Trophoblast cell (in vitro differentiated cells and primary cell): ENCODE data around the gene VAV1.

ENCODE experiments used
- DNase-seq, 2 donors: peaks; one replicate each; pipeline ENCODE4 v3.0.0-alpha.2; 2016
- H2AFZ ChIP-seq: 2 replicates; pipeline ENCODE4 v1.6.1; 2013; ENCODE audit warnings: low read length, moderate library complexity, mild to moderate bottlenecking; ENCODE audit not compliant: insufficient read depth, poor library complexity
- H2AK5ac ChIP-seq: 2 replicates; pipeline ENCODE4 v1.6.1; 2013; ENCODE audit warnings: mild to moderate bottlenecking, low read length
- H2BK120ac ChIP-seq: 2 replicates; pipeline ENCODE4 v1.6.1; 2013; ENCODE audit warnings: low read length, mild to moderate bottlenecking, moderate library complexity; ENCODE audit not compliant: insufficient read depth, poor library complexity
- H2BK12ac ChIP-seq: 2 replicates; pipeline ENCODE4 v1.6.1; 2013; ENCODE audit warnings: mild to moderate bottlenecking, low read length, moderate library complexity
- H2BK5ac ChIP-seq: 2 replicates; pipeline ENCODE4 v1.6.1; 2013; ENCODE audit warnings: low read length, low read depth, moderate library complexity, mild to moderate bottlenecking; ENCODE audit not compliant: poor library complexity
- H3K14ac ChIP-seq: 2 replicates; pipeline ENCODE4 v1.6.1; 2013; ENCODE audit warnings: mild to moderate bottlenecking, low read length
- H3K18ac ChIP-seq: 2 replicates; pipeline ENCODE4 v1.6.1; 2013; ENCODE audit warnings: mild to moderate bottlenecking, low read length
- H3K23ac ChIP-seq: 2 replicates; pipeline ENCODE4 v1.6.1; 2013; ENCODE audit warnings: low read length
- H3K27ac ChIP-seq: 2 replicates; pipeline ENCODE4 v1.5.1; 2013; ENCODE audit warnings: low read depth, mild to moderate bottlenecking, inconsistent platforms, low read length, moderate library complexity
- H3K27me3 ChIP-seq: 2 replicates; pipeline ENCODE4 v1.6.1; 2013; ENCODE audit warnings: inconsistent platforms, mild to moderate bottlenecking, low read length, moderate library complexity; ENCODE audit not compliant: insufficient read depth
- H3K36me3 ChIP-seq, 2 experiments: 1 replicate in 1 of 2; 2 replicates in 1 of 2; pipeline ENCODE4 v1.6.1; 2013; ENCODE audit warnings: low read length in 2 of 2, mild to moderate bottlenecking in 2 of 2, moderate library complexity in 1 of 2; ENCODE audit not compliant: insufficient read depth in 2 of 2, control insufficient read depth in 1 of 2
- H3K4ac ChIP-seq: 2 replicates; pipeline ENCODE4 v1.6.1; 2013; ENCODE audit warnings: low read depth, mild to moderate bottlenecking, low read length, moderate library complexity
- H3K4me1 ChIP-seq, 2 experiments: 1 replicate in 1 of 2; 2 replicates in 1 of 2; pipeline ENCODE4 v1.6.1; 2013; ENCODE audit warnings: low read length in 2 of 2, mild to moderate bottlenecking in 2 of 2, moderate library complexity in 1 of 2; ENCODE audit not compliant: insufficient read depth in 2 of 2, control insufficient read depth in 1 of 2
- H3K4me2 ChIP-seq: 2 replicates; pipeline ENCODE4 v1.6.1; 2013; ENCODE audit warnings: inconsistent platforms, mild to moderate bottlenecking, low read length, moderate library complexity
- H3K4me3 ChIP-seq: 2 replicates; pipeline ENCODE4 v1.5.1; 2013; ENCODE audit warnings: mild to moderate bottlenecking, low read depth, low read length, inconsistent platforms
- H3K79me1 ChIP-seq: one replicate; pipeline ENCODE4 v1.6.1; 2013; ENCODE audit warnings: low read length
- H3K79me2 ChIP-seq: 2 replicates; pipeline ENCODE4 v1.6.1; 2013; ENCODE audit warnings: low read length, mild to moderate bottlenecking; ENCODE audit not compliant: control insufficient read depth, insufficient read depth, poor library complexity
- H3K9ac ChIP-seq: 2 replicates; pipeline ENCODE4 v1.6.1; 2013; ENCODE audit warnings: mild to moderate bottlenecking, low read length
- H3K9me3 ChIP-seq: 2 replicates; pipeline ENCODE4 v1.6.1; 2013; ENCODE audit warnings: low read depth, mild to moderate bottlenecking, control low read depth, inconsistent platforms, low read length; ENCODE audit not compliant: insufficient read depth
- H4K12ac ChIP-seq: 2 replicates; pipeline ENCODE4 v1.6.1; 2013; ENCODE audit warnings: low read depth, mild to moderate bottlenecking, low read length, moderate library complexity
- H4K8ac ChIP-seq: 2 replicates; pipeline ENCODE4 v1.6.1; 2013; ENCODE audit warnings: low read depth, mild to moderate bottlenecking, low read length, moderate library complexity
- H4K91ac ChIP-seq: one replicate; pipeline ENCODE4 v1.6.1; 2013; ENCODE audit warnings: low read depth, mild to moderate bottlenecking, low read length, moderate library complexity
- WGBS: extraction: QIAGEN DNeasy Blood & Tissue Kit; methylation state at CpG from one replicate; pipeline ENCODE4 v1.1.7; 2013; ENCODE audit warnings: missing lambda C conversion rate; ENCODE audit not compliant: insufficient read length, insufficient coverage; ENCODE audit errors: extremely low coverage; 5-methylcytosine and 5-hydroxymethylcytosine counted together

Gene VAV1

GRCh38 chr19:6835501-6835900 is 63.0 kb downstream of the VAV1 start:
- Histone ChIP-seq H2BK120ac (no peak overlapping the region), H3K27me3 (no peaks in the 10 kb centered on the region), H3K4me2 (no peak overlapping the region), H4K12ac (no peak overlapping the region), H3K9ac (no peak overlapping the region), H4K8ac (no peak overlapping the region), H3K4me1 (no peaks in the 10 kb centered on the region), H3K23ac (no peak overlapping the region), H3K79me1 (no peaks in the 10 kb centered on the region), H3K14ac (no peak overlapping the region), H3K4ac (no peak overlapping the region), H3K18ac (no peak overlapping the region), H3K4me3 (no peak overlapping the region), H4K91ac (no peak overlapping the region), H3K27ac (no peak overlapping the region), H2AK5ac (no peak overlapping the region), H2BK5ac (no peak overlapping the region), H3K9me3 (peaks cover 4% of the 10 kb centered on the region), H3K36me3 (no peaks in the 10 kb centered on the region), H2BK12ac (no peak overlapping the region), H3K79me2 (no peaks in the 10 kb centered on the region), H2AFZ (no peak overlapping the region)
- WGBS = no CpG with 5 or more reads among the region's 3 CpGs
- no peak for DNase-seq

- no peaks in the 10 kb centered on the region for H3K36me3 ChIP-seq
- no peak for DNase-seq
- H2BK120ac ChIP-seq = no peak overlapping the region
- no peak overlapping the region for H4K91ac ChIP-seq
- no peak overlapping the region for H3K9ac ChIP-seq
- H4K12ac ChIP-seq = no peak overlapping the region
- no peak overlapping the region for H2AFZ ChIP-seq
- no peak overlapping the region for H3K27ac ChIP-seq
- no CpG with 5 or more reads among the region's 2 CpGs for WGBS
- no peaks in the 10 kb centered on the region for H3K79me1 ChIP-seq
- no peaks in the 10 kb centered on the region for H3K4me1 ChIP-seq
- H2BK12ac ChIP-seq = no peak overlapping the region
- no peak overlapping the region for H3K23ac ChIP-seq
- no peak overlapping the region for H3K4ac ChIP-seq
- no peak overlapping the region for H3K18ac ChIP-seq
- no peak overlapping the region for H3K14ac ChIP-seq
- no peaks in the 10 kb centered on the region for H3K79me2 ChIP-seq
- peaks cover 4% of the 10 kb centered on the region for H3K9me3 ChIP-seq
- H4K8ac ChIP-seq = no peak overlapping the region
- H3K4me3 ChIP-seq = no peak overlapping the region
- H3K4me2 ChIP-seq = no peak overlapping the region
- no peak overlapping the region for H2BK5ac ChIP-seq
- H3K27me3 ChIP-seq = no peaks in the 10 kb centered on the region
- H2AK5ac ChIP-seq = no peak overlapping the region
These were observed 65.0 kb downstream of the VAV1 start for GRCh38 chr19:6837525-6837924.

- WGBS = 100% methylated on average over 2 of the region's 3 CpGs
- no peaks in the 10 kb centered on the region for H3K79me1 ChIP-seq
These were observed 65.7 kb downstream of the VAV1 start for GRCh38 chr19:6838062-6838655.

GRCh38 chr19:6842871-6843607 is 70.5 kb downstream of the VAV1 start:
- Histone ChIP-seq H2BK5ac (no peak overlapping the region), H3K14ac (no peak overlapping the region)

More at GRCh38 chr19:6838062-6838655, 65.7 kb downstream of the VAV1 start:
- no peak overlapping the region for H3K9ac ChIP-seq
- H3K4me1 ChIP-seq = no peaks in the 10 kb centered on the region
- H3K27ac ChIP-seq = no peak overlapping the region
- no peak overlapping the region for H3K23ac ChIP-seq
- H3K36me3 ChIP-seq = no peaks in the 10 kb centered on the region
- H2BK5ac ChIP-seq = no peak overlapping the region
- no peak overlapping the region for H2BK120ac ChIP-seq
- H3K4me2 ChIP-seq = no peak overlapping the region
- H4K91ac ChIP-seq = no peak overlapping the region
- peaks cover 4% of the 10 kb centered on the region for H3K9me3 ChIP-seq
- no peak overlapping the region for H3K18ac ChIP-seq
- H3K79me2 ChIP-seq = no peaks in the 10 kb centered on the region
- no peak for DNase-seq
- no peak overlapping the region for H3K4me3 ChIP-seq
- H4K8ac ChIP-seq = no peak overlapping the region
- H2AK5ac ChIP-seq = no peak overlapping the region
- no peak overlapping the region for H2AFZ ChIP-seq
- H4K12ac ChIP-seq = no peak overlapping the region
- H3K14ac ChIP-seq = no peak overlapping the region
- H3K27me3 ChIP-seq = no peaks in the 10 kb centered on the region
- no peak overlapping the region for H2BK12ac ChIP-seq
- no peak overlapping the region for H3K4ac ChIP-seq

More at GRCh38 chr19:6842871-6843607, 70.5 kb downstream of the VAV1 start:
- Histone ChIP-seq H2AFZ (no peak overlapping the region), H3K79me1 (no peaks in the 10 kb centered on the region), H3K4me2 (no peak overlapping the region), H3K9ac (no peak overlapping the region), H3K36me3 (no peaks in the 10 kb centered on the region), H3K27me3 (no peaks in the 10 kb centered on the region), H4K12ac (no peak overlapping the region), H3K4me3 (no peak overlapping the region), H3K79me2 (no peaks in the 10 kb centered on the region), H3K9me3 (no peaks in the 10 kb centered on the region), H4K91ac (no peak overlapping the region), H3K27ac (no peak overlapping the region), H2BK12ac (no peak overlapping the region), H2AK5ac (no peak overlapping the region), H3K23ac (no peak overlapping the region), H3K18ac (no peak overlapping the region), H3K4me1 (no peaks in the 10 kb centered on the region), H2BK120ac (no peak overlapping the region), H3K4ac (no peak overlapping the region), H4K8ac (no peak overlapping the region)
- DNase-seq = no peak
- no CpG with 5 or more reads among the region's 5 CpGs for WGBS
